NCI-H1105 (cell line): ENCODE results near the gene IL36B.

ENCODE experiments used
- DNase-seq: peaks from one replicate; lab custom pipeline; 2025; lab: John Stamatoyannopoulos, UW

The IL36B gene

GRCh38 chr2:113075600-113075999, 22.9 kb upstream of the IL36B start:
- no peak for DNase-seq

GRCh38 chr2:113075030-113075429, 22.4 kb upstream of the IL36B start:
- DNase-seq: no peak

- no peak for DNase-seq
These were observed 20.7 kb upstream of the IL36B start for GRCh38 chr2:113073325-113073834.

- DNase-seq: no peak
These were observed 19.9 kb upstream of the IL36B start for GRCh38 chr2:113072584-113072983.

- DNase-seq: no peak
These were observed 17.9 kb upstream of the IL36B start for GRCh38 chr2:113070606-113070975.

GRCh38 chr2:113069676-113070605, 17.3 kb upstream of the IL36B start:
- DNase-seq: no peak

- no peak for DNase-seq
These were observed 16.2 kb upstream of the IL36B start for GRCh38 chr2:113068706-113069485.

- DNase-seq: no peak
These were observed 15.6 kb upstream of the IL36B start for GRCh38 chr2:113068249-113068648.

GRCh38 chr2:113067681-113068080, 15.0 kb upstream of the IL36B start, which contains the start of gene IL1F10:
TSS of gene IL1F10 (plus strand) at chr2:113067970. CDS start at chr2:113072739, 4,769 bp downstream.
- DNase-seq: no peak

- no peak for DNase-seq
These were observed 12.2 kb upstream of the IL36B start for GRCh38 chr2:113064898-113065297.

GRCh38 chr2:113064281-113064680, 11.6 kb upstream of the IL36B start:
- DNase-seq: no peak

- DNase-seq: no peak
These were observed 9.5 kb upstream of the IL36B start for GRCh38 chr2:113061896-113062770.

- DNase-seq: no peak
These were observed 8.6 kb upstream of the IL36B start for GRCh38 chr2:113061241-113061640.

- no peak for DNase-seq
These were observed 8.1 kb upstream of the IL36B start for GRCh38 chr2:113060796-113061195.

- DNase-seq: no peak
These were observed 7.7 kb upstream of the IL36B start for GRCh38 chr2:113060396-113060795.

GRCh38 chr2:113058998-113059960, 6.6 kb upstream of the IL36B start, which contains the start of gene IL36RN:
TSS of gene IL36RN (plus strand) at chr2:113059198. CDS start at chr2:113059439, 241 bp downstream.
- DNase-seq: no peak

GRCh38 chr2:113058411-113058994, 5.8 kb upstream of the IL36B start:
- DNase-seq: no peak

GRCh38 chr2:113057117-113057516, 4.5 kb upstream of the IL36B start:
- no peak for DNase-seq

GRCh38 chr2:113056521-113056920, 3.9 kb upstream of the IL36B start:
- no peak for DNase-seq

- DNase-seq: no peak
These were observed 1.4 kb upstream of the IL36B start for GRCh38 chr2:113054066-113054465.
